ENCODE data around the gene GDF2. TPM values are rescaled to one million over a fixed set of nuclear protein-coding genes. Genes with fewer than 3 reads are reported as not detected.

The GDF2 gene
- polyA plus RNA-seq, 12 donors, result not detected

DNA sequence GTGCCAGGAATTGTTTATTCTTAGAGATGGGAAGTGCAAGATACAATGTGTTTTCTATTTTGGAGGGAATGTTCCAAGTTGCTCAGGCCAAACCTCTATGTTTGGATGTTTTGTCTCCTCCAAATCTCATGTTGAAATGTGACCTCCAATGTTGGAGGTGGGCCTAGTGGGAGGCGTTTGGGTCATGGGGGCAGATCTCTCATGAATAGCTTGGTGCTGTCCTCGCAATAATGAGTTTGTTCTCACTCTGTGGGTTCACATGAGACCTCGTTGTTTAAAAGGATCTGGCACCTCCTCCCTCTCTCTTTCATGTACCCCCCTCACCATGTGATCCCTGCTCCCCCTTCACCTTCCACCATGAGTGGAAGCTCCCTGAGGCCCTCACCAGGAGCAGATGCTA is 30.6 kb upstream of the GDF2 start:
- DNase-seq, result no peak

DNA sequence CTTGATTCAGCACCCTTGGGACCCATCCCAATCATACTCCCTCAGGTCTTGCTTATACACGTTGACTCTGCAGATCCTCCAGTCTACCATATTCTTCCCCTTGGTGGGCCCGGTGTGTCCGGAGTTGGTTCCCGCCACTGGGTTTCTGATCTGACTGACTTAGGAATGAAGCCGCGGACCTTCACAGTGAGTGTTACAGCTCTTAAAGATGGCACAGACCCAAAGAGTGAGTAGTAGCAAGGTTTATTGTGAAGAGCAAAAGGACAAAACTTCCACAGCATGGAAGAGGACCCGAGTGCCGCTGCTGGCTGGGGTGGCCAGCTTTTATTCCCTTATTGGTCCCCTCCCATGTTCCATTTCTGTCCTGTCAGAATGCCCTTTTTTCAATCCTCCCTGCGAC is 28.2 kb upstream of the GDF2 start:
- DNase-seq, result no peak

DNA sequence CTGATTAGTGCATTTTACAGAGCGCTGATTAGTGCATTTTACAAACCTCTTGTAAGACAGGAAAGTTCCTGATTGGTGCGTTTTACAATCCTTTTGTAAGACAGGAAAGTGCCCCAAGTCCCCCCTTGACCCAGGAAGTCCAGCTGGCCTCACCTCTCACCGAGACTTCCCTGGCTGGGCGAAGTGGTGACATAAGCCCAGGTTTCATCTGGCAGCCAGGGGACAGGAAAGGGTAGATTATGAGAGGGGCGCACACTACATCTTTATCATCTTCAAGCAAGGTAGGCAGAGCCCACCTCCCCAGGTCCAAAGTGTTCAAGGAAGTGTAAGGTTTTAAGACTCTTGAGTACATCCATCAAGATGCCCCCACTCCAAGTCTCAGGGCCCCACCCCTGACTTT is 27.8 kb upstream of the GDF2 start:
- no peak for DNase-seq

DNA sequence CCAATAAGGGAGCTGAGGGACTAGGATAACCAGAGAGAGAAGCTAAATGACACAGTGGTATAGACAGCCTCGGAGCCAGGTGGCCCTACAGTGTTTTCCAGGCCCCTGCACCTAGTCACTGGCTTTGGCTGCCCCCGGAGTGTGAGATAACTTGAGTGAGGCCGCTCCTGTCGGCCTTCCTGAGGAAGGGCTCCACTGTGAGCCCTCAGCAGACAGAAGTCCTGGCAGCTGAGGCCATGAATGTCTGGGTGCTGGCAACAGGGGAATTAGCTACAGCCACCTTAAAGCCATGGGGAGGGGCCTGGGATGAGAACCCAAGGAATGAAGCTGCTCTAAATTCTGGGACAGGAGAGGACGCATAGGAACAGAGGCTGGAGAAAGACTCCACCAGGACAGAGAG is 26.8 kb upstream of the GDF2 start:
- no peak for DNase-seq

DNA sequence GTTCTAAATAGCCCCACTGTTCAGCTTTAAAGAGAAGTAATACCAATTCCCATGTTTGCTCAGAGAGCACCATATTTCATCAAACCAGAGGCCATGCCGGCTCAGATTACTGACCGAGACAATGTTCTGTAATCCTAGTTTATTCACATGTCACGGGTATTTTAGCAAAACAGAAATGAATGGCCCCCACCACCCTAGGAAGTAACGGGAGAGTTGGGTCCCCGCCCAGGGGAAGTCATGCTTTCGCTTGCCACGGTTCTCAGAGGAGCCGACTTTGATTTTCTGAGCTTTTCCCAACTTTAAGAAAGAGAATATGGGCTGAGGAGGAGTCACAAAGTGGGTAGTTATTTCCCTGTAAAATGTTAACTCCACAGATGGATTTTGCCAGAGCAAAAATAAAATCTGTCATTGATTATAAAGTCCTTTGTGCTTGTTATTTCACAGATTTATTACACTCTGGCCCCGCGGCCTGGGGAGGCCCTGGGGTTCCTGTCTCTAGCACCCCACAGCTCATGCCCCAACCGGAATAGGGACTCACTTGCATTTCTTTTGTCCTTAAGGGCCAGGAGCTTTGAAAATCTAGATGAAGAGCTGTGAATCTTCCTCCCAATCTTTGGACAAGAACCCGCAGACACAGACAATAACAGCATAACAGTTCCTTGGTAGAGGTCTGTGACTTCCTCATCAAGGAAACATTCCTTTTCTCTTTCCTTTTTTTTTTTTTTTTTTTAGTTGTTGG is 25.9 kb upstream of the GDF2 start:
- no peak for DNase-seq

DNA sequence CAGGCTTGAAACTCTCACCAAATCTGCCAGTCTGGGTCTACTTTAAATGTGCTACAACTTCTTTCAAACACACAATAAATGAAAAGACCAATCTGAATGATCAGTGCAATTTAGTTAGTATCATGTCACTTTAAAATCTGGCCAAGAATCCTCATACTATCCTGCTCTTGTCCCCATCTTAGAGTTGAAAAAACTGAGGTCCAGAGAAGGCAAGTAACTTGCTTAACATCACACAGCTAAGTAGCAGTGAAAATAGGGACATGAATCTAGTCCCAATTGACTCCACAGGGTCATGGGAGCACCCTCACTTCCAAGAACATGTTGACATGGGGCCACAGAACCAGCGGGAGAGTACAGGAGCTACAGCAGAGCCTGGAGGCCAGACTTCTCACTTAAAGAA is 25.3 kb upstream of the GDF2 start:
- no peak for DNase-seq

DNA sequence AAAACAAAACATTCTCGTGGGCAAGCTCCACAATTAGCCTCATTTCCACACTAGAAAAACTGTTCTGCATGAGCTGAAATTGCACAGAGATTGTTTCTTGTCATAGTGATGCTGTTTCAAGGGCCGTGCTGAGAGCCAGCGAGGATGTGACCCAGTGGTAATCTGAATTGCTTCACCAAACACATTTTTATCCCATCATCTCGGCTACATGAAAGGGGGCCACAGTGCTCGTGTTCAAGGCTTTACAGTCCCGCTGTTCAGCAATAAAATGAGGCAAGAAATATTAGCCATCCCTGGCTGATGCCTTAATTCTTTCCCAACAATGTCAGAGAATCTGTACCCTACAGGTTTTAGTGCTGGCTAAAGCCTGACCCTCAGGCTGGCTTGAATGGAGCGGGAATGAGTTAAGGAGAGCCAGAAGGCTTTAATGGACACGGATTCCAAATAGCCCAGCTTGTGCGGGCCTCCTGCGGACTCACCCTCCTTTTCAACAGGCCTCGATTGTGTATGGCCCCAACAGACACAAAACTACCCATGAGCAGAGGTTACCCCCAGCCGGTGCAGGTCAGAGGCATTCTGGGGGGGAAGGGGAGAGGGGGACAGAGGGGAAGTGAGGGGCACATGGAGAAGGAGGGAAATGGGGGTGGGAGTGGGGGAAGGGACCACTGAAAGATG is 24.3 kb upstream of the GDF2 start:
- no peak for DNase-seq

DNA sequence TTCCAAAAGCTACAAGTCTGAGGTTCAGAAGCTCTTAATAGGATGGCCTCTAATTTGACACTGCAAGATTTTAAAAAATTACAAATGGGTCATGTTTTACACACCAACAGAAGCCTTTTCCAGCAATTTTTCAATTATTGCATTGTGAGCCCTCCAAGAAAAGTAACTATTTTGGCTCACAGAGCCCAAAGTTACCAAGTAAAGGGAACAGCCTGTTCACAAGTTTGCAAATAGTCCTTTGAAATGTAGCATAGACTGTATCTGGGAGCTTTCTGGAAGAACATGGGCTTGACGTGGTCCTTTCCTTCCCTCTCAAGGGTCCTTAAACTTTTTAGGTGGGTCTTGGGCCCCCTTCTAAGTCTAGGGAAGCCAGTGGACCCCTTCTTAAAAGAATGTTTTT is 23.5 kb upstream of the GDF2 start:
- no peak for DNase-seq

DNA sequence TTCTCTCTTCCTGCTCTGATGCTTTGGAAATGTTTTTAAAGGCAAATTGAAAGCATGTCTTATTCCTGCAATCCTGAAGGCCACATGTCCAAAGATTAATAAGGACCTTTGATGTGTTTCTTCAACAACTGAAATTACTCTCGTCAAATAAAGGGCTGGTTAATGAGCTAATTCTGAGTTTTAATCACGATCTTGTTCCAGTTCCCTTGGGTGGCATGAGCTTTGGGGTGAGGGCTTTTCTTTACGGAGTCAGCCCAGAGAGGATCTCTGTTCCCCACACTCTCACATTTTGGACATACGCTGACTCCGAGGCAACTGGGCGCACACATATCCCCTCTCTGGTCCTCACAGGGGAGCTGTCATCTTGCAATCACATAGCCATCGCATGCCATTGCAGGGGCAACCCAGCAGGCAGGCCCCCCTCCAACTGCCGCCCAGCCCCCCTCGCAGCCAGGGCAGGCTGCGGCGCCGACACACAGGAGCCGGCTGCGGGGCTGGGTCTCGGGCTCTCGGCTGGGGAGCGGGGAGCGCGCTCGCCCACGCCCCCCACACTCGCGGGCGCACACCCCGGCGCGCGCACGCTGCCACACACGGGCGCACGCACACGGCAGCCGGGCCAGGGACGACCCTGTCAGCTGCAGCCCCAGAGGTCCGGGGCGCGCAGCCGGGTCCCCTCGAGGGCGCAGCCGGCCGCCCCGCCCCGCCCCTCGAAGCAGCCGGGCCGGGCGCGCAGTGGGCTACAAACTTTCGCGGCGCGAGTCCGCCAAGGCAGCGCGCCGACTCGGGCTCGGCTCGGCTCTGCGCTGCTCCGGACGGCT is 22.4 kb upstream of the GDF2 start, which contains the start of gene GDF10:
Gene GDF10 (plus strand): TSS at position 587 of the 818 bp plus-strand sequence. CDS start 455 bp downstream, outside the sequence.
- DNase-seq, result no peak

DNA sequence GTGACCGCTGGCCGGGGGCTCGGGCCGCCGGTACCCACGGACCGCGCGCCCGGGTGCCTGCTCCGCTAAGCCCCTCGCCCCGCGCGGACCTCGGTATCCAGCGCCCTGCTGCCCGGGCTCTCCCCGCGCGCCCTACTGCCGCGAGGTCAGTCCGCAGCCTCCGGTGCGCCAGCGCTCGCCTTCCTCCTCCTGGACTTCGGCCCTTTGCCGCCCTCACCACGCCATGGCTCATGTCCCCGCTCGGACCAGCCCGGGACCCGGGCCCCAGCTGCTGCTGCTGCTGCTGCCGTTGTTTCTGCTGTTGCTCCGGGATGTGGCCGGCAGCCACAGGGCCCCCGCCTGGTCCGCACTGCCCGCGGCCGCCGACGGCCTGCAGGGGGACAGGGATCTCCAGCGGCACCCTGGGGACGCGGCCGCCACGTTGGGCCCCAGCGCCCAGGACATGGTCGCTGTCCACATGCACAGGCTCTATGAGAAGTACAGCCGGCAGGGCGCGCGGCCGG is 21.8 kb upstream of the GDF2 start:
- no peak for DNase-seq

DNA sequence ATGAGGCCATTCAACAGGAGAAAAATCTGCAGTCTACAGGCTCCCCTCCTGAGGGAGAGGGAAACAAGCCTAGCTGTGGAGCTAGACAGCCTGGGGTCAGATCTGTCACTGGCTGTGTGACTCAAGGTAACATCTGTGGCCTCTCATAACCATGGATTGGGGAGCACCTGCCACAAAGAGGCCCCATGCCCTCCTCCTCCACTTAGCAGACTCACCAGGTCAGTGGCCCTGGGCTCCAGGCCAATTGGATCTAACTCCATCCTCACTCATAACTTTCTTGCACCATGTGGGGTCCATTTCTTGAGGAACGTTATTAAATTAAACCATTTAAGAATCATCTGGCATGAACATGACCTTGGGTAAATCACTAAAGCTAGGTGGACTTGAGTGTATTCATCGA is 20.4 kb upstream of the GDF2 start:
- DNase-seq, result no peak

DNA sequence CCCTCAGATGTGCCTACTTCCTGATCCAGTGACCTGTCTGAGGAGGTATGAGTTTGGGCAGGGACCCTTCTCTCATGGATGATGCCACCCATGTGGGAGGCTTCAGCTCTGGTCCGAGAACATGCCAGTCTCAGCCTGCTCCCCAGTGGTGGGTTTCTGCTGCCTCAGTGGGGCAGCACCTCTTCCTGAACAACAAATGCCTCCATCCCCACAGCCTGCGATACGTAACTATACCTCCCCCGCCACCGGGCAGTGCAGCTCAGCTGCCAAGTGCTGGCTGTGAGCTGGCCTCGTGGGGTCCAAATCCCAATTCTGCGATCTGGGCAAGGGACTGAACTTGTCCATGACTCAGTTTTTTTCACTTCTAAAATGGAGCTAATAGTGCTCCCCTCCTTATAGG is 19.1 kb upstream of the GDF2 start:
- no peak for DNase-seq

DNA sequence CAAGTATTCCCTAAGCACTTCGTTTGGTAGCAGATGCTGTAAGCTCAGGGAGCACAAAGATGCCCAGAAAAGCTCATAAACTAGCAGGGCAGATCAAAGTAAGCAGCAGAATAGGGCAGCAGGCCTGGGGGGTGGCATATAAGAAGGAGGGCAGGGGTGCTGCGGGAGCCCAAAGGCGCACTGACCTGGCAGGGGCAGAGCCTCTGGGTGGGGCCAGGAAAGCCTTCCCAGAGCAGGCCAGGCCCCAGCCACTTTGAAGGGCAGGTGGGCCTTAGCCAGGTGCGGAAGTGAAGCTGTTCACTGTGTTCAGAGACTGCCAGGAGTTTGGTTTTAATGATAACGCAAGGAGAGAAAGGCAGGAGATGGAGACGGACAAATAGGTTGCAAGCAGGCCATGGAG is 18.4 kb upstream of the GDF2 start:
- no peak for DNase-seq

DNA sequence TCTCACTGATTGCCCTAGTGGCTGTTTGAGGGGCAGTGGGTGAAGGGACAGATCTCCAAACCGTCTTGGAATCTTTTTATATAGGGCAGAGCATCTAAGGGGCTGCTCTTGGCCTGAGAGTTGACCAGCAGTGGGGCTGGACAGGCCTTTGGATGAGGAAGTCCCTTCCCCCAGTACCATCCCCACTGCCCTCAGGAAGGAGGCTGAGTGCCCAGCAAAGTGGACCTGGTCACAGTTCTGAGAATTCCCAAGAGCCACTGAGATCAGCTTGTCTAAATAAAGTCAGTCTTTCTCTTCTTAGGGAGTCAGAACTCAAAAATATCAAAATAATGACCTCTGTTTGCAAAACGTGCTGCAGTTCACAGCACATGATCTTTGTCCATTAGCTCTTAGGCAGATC is 16.7 kb upstream of the GDF2 start:
- no peak for DNase-seq

DNA sequence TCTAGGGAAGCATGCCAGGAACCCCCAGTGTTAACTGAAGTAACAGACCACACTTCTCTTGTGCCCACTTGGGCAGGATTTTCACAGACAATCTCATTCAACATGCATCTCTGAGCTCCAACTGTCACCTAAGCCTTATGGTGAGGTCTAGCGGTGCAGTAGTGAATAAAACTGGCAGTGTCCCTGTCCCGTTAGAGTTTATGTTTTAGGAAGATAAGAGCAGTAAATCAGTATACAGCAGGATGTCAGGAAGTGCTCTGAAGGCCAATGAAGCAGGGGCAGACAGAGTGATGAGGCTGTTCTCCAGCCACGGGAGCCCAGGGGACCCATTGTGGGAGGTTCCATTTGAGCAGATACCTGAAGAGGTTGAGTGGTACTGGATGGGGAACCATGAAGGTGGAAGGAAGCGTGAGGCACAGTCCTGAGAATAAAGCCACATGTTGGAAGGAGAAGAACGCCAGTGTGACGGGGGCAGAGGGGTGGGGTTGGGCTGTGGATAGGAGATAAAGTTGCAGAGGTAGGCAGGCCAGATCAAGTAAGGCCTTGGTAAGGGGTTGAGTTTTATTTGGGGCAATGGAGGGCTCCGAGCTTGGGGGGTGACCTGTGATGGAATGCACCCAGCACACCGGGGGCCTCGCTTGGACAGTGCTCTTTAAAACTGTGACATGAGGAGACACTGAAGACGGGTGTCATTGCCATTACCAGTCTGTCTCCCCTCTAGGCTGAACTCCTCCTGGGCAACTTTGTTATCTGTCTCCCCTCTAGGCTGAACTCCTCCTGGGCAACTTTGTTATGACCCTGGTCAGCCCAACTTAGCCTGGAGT is 15.7 kb upstream of the GDF2 start:
- no peak for DNase-seq

DNA sequence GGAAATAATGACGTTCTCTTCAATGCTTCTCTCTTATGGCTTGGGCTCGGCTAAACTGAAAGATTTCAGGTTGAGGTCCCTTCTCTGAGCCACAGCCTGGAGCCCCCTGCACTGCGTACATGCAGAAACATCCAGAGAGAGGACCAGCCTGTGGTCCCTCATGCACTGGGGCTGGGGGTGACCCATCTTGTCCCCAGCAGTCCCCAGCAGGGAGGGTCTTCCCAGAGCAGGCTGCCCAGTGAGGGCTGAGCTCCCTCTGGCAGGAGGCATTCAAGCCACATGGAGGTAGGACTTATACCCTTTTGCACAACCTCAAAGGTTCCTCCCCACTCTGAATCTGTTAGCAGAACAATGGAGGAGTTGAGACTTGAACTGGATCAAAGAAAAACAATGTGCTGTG is 14.9 kb upstream of the GDF2 start:
- DNase-seq, result no peak

DNA sequence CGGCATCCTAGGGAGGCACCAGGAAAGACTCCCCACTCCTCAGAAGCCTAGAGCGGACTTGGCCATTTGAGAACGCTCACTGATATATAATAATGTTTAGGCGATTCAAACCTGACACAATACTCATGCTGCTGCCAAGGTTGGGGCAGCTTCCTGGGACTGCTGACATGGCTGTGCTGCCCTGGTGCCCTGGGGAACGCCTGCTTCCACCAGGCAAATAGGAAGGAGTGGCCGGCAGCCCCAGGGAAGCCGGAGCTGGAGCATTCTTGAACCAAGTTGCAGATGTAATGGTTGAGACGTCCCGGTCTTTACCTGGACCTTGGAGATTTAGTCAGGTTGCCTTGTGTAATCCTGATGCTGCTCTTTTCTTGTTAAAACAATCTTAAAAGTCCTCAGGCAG is 13.5 kb upstream of the GDF2 start:
- no peak for DNase-seq

DNA sequence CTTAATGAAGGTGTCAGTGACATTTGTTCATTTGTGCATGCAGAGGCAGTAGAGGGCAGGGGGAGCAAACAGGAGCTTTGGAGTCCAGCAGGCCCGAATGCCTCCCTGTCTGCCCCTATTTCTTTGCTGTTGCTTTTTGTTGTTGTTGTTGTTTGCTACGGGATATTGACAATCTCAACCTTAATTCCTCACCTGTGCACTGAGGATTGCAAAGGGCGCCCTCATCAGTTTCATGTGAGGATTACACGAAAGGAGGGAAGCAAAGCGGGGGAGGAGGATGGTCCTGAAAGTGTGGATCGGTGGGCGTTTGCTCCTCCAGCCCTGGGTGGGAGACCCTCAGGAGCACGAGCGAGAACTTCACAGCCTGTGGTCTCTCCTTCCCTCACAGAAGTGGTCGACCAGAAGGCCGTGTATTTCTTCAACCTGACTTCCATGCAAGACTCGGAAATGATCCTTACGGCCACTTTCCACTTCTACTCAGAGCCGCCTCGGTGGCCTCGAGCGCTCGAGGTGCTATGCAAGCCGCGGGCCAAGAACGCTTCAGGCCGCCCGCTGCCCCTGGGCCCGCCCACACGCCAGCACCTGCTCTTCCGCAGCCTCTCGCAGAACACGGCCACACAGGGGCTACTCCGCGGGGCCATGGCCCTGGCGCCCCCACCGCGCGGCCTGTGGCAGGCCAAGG is 12.7 kb upstream of the GDF2 start:
- DNase-seq, result no peak

DNA sequence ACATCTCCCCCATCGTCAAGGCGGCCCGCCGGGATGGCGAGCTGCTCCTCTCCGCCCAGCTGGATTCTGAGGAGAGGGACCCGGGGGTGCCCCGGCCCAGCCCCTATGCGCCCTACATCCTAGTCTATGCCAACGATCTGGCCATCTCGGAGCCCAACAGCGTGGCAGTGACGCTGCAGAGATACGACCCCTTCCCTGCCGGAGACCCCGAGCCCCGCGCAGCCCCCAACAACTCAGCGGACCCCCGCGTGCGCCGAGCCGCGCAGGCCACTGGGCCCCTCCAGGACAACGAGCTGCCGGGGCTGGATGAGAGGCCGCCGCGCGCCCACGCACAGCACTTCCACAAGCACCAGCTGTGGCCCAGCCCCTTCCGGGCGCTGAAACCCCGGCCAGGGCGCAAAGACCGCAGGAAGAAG is 12.2 kb upstream of the GDF2 start:
- no peak for DNase-seq

DNA sequence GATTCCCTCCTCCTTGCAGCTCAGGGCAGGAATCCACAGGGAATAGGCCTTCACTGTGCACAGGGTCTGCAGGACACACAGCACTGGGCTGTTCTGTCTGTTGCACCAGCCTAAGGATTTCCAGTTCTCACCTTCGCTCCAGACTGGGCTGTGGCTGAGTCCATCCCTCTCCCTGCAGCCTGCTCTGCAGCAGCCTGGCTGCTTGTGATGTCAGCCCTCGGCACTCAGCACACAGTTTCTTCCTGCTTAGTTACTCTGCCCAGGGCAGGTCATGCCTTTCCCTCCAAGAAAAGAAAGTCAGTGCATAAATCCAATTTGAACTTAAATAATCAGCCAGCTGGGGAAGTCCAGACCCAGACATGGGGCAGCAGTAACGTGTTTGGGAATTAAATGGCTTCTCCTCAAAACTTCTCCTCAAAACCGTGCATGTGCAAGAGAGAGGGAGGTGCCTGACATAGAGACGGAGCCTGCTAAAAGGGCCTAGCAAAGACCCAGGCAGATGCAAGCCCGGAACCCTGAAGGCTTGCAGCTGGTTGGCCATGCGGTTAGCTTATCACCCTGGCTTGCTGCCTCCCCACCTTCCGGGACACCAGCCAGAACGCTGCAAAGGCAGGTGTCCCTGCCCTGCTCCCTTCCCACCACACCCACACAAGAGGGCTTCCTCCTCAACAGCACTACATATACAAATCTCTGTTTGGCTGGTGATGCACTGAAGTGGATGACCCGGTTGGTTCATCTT is 10.9 kb upstream of the GDF2 start:
- DNase-seq, result no peak
